HG03097 (cell line): ENCODE results near the gene SLC25A45.
A peak's percentile ranks its signal among the peaks of the same experiment; 100 is the strongest.
"Not testable (repeated sequence)": the region's sequence is repeated elsewhere in the genome, so short reads cannot be mapped to it uniquely, and the experiment has no call there.

Experiments used
- ATAC-seq: cut with Tn5 transposase; IDR thresholded peaks from one replicate; pipeline ENCODE4 v1.9.1; 2021; ENCODE audit not compliant: unreplicated experiment, low FRiP score

SLC25A45 gene

DNA sequence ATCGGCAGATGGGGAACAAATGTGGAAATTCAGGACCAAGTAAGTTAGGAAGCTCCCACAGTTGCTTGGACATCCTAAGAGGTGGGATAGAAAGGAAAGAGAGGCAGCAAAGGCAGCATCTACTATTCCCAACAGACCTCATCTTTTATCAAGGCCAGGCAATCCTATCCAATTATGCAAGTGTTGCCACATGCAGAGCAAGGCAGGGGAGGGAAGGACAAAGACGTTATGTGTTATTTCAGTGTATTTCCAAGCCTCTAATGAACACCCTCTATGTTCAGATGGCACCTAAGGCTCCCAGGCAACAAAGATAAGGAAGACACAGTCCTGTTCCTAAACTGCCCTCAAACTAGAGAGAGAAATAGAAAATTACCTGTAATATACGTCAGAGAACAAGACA lies 18.7 kb downstream of the SLC25A45 start:
- no peak for ATAC-seq

DNA sequence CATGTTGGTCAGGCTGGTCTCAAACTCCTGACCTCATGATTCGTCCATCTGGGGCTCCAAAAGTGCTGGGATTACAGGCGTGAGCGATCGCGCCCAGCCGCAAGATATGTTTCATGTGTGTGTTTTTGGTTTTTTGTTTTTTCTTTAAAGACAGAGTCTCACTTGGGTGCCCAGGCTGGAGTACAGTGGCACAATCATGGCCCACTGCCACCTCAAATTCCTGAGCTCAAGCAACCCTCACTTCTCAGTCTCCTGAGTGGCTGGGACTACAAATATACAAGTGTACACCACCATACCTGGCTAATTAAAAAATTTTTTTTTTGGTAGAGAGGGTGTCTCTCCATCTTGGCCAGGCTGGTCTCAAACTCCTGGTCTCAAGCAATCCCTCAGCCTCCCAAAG lies 19.5 kb downstream of the SLC25A45 start:
- ATAC-seq = no peak

DNA sequence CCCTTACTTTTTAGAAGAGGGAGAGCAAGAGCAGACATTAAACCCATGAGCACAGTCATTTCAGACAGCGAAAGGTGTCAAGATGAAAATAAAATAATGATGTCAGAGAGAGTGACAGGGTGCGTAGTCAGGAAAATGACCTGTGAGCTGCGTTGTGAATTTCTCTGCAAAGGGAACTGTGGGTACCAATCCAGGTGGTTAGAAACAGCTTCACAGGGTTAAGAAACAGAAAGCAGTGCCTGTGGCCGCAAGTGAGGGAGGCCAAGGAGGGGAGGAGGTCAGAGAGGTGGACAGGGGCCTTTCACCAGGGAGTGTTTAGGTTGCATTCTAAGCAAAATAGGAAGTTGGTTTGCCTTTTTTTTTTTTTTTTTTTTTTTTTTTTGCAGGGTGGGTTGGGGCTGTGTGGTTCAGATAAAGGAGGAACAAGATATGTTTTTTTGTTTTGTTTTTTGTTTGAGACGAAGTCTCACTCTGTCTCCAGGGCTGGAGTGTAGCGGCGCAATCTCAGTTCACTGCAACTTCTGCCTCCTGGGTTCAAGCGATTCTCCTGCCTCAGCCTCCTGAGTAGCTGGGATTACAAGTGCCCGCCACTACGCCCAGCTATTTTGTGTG lies 20.0 kb downstream of the SLC25A45 start:
- ATAC-seq = peak; percentile 53

DNA sequence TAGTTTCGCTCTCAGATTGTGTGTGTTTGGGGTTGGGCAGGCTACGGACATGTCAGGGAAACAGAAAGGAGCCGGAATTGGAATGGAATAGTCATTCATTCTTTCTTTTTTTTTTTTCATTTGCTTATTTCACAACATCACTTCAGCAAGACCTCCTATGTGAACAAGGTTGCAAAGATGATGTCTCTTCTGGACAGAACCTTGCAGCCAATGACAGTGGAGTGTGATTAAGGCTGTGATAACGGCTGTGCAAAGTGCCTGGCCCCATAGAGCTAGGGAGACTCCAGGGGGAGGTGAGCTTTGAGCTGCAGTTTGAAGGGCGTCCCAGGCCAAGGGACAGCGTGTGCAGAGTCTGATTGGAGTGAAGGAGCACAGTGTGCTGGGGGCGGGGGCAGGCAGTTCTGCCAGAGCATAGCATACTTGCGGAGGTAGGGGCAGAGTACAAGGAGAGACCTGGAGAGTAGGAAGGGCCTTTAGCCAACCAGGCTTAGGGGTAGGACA lies 24.5 kb downstream of the SLC25A45 start:
- no peak for ATAC-seq

DNA sequence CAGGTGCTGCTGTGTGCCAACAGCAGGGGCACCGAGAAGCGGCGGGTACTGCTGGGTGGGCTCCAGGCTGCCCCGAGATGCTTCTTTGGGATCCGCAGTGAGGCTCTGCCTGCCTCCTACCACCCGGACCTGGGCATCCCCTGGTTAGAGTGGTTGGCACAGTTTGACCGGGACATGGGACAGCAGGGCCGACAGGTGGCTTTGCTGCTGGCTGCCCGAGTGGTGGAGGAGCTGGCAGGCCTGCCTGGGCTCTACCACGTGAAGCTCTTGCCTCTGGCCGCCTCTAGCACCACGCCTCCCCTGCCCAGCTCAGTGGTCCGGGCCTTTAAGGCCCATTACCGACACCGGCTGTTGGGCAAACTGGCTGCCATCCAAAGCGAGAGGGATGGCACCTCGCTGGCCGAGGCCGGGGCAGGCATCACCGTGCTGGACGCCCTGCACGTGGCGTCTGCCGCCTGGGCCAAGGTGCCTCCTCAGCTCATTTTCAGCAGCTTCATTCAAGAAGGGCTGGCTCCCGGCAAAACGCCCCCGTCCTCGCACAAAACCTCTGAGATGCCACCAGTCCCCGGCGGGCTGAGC lies 26.0 kb downstream of the SLC25A45 start:
- no peak for ATAC-seq

DNA sequence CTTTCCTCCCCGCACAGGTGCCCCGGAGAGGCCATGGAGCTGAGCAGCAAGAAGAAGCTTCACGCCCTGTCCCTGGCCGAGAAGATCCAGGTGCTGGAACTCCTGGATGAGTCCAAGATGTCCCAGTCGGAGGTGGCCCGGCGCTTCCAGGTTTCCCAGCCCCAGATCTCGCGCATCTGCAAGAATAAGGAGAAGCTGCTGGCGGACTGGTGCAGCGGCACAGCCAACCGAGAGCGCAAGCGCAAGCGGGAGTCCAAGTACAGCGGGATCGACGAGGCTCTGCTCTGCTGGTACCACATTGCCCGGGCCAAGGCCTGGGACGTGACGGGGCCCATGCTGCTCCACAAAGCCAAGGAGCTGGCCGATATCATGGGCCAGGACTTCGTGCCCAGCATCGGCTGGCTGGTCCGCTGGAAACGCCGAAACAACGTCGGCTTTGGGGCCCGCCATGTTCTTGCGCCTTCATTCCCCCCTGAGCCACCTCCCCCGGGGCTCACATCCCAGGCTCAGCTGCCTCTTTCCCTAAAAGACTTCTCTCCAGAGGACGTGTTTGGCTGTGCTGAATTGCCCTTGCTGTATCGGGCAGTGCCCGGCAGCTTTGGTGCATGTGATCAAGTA lies 26.6 kb downstream of the SLC25A45 start:
- no peak for ATAC-seq

DNA sequence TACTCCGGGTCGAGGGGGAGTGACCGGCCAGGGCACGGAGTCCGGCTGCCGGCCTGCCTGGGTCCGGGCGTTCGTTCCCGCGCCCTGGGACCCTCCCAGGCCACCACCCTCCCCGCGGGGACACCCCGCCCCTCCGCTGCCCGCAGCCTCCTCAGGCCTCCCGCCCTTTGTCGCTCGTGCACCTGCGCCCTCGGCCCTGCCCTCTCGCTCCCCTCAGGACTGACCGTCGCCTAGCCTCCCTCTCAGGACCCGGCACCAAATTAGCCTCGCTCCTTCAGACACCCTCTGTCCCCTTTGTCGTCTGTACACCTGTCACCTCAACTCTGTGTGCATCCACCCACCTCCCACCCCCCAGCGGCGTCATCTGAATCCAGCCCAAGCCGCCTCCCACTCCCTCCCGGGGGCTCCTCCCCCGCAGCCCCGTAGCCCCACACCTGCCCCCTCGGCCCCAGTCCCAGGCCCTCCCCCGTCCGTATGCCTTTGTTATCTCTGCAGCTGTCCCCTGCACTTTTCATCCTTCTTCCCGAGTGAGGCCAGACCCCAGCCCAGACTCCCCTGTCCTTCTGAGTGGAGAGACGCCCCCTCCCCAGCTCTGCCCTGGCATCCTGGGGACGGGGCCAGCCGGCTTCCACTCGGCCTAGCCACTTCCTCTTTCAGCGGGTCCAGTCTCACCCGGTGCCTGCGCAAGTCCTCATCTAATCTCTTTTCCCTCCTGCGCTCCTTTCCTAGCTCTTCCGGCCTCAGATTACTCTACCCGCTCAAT lies 27.3 kb downstream of the SLC25A45 start:
- ATAC-seq = peak; percentile 25

DNA sequence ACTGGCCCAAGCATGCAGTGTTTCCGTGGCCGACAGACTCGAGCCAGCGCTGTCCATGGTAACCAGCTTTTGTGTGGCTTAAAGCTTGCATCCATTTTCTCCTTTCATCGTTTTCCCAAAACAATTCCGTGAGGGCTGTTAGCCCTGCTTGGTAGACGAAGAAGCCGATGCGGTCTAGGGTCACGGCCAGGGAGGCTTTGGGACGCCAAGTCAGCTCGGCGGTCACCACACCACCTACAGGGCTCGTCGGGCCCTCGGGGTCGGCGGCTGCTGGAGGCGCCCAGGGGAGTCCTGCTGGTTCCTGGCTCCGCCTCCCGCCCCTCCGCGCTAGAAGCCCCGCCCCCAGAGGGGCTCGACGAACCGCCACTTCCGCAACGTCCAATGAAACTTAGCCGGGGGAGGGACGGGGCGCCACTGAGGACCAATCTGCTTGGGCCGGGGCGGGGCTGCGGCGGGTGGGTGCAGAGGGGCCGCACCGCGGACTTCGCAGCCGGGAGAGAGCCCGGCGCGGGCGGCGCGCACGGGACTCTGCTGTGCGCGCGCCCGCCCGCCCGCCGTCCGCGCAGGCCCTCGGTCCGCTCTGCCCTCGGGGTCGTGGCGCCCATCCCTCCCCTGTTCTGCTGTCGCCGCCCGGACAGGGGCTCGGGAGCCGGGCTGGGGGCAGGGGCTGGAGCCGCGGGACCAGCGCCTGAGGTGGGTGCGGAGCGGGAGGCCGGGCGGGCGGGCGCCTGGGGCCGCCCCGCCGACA lies 28.0 kb downstream of the SLC25A45 start, which contains the start of gene TIGD3:
TSS of gene TIGD3 (plus strand) at position 487 of the 748 bp plus-strand sequence. CDS start 1,058 bp downstream, outside the sequence.
- peak; percentile 55 for ATAC-seq

DNA sequence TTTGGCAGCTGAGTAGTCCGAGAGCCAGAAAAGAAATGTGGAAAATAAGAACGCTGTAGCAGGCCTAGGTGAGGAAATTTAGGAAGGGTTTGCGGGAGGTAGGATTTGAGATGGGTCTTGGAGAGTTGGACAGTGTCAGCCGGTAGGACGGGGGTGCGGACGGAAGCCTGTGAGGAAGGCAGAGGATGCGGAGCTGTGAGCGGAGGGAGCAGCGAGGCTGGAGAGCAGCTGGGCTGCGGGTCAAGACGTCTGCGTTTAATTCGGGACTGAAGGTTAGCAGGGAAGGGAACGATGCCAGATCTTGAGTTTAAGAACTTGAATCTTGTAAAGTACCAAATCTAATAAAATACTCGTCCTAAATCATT lies 28.6 kb downstream of the SLC25A45 start:
- ATAC-seq = no peak

DNA sequence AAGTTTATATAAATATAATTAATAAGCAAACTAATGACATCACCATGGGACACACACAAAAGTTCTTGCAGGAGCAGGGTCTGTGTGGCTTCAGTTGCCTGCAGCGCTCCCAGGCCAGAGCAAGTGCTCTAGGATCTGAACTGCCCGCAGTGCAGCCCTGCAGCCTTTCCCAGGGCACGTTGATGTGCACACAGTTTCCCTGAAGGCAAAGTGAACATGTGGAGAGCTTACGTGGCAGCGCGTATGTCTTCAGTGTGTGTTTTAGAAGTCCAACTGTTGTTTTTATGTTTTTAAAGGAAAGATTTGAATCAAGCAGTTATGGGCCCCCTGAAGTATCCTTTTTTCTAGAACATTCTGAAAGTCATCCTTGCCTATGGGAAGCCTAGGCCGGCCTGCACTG lies 29.1 kb downstream of the SLC25A45 start:
- no peak for ATAC-seq

DNA sequence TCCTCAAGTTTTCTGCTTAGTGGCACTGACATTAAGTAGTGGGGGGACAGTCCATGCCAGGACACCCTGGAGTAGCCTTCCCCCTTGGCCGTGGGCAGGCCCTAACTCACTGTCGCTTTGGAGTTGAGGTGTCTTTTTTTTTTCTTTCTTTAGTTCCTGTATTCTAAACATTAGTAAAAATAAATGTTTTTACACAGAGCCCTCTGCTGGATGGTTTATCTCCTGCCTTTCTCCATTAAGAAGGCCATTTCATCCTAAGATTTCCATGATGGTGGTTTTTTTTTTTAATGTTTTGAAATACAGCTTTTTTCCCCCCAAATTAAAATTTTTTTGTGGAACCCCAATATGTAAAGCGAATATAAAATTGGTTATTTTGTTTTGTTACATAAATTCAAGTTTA lies 29.7 kb downstream of the SLC25A45 start:
- no peak for ATAC-seq

DNA sequence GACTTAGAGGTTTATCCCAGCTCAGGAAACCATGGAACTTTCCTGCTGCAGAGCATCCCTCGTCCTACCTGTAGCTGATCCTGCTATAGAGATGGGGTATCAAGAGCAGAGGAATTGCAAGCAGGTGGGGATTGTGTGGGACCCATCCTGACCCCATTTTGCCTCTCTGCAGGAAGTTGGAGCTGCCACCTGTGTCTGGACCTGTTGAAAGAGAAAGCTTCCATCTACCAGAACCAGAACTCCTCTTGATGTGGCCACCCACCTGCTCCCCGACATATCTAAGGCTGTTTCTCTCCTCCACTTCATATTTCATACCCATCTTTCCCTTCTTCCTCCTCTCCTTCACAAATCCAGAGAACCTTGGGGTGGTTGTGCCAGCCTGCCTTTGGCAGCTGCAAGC lies 30.9 kb downstream of the SLC25A45 start:
- no peak for ATAC-seq

DNA sequence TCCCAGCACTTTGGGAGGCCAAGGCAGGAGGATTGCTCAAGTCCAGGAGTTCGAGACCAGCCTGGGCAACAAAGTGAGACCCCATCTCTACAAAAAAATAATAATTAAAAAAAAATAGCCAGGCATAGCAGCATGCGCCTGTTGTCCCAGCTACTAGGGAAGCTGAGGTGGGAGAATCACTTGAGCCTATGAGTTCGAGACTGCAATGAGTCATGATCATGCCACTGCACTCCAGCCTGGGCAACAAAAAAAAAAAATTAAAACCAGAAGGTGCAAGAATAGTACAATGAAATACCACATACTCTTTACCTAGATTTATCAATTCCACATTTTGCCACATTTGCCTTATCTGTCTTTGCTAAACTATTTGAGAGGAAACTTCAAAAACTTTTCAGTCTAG lies 40.6 kb downstream of the SLC25A45 start:
- ATAC-seq = no peak

DNA sequence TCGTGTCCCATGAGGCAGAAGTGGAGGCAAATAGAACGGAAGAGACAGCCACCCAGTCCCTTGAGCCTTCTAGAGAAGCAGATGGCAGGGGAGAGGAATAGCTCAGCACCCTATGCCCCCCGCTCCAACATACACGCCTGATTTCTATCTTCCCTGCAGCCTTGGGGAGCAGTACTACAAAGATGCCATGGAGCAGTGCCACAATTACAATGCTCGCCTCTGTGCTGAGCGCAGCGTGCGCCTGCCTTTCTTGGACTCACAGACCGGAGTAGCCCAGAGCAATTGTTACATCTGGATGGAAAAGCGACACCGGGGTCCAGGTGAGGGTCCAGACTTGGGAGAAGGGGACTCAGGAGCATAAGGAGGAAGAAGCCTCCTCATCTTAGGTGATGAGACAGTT lies 42.2 kb downstream of the SLC25A45 start:
- no peak for ATAC-seq

DNA sequence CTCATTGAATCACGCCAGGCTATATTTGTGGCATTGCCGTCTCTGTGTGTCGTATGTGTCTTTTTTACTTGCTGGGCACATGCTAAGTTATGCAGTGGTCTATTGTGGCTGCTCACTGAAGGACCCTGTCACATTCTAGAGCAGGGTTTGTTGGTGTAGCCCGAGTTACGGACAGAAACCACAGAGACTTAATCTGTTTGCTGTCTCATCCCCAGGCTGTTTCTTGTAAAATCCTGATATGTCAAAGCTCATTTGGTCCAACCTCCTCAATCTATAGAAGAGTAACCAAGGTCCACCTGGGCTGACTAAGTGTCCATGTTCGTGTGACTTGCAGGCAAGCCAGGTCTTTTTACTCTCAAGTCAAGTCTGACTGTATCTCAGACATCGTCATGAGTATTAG lies 43.8 kb downstream of the SLC25A45 start:
- ATAC-seq = no peak

DNA sequence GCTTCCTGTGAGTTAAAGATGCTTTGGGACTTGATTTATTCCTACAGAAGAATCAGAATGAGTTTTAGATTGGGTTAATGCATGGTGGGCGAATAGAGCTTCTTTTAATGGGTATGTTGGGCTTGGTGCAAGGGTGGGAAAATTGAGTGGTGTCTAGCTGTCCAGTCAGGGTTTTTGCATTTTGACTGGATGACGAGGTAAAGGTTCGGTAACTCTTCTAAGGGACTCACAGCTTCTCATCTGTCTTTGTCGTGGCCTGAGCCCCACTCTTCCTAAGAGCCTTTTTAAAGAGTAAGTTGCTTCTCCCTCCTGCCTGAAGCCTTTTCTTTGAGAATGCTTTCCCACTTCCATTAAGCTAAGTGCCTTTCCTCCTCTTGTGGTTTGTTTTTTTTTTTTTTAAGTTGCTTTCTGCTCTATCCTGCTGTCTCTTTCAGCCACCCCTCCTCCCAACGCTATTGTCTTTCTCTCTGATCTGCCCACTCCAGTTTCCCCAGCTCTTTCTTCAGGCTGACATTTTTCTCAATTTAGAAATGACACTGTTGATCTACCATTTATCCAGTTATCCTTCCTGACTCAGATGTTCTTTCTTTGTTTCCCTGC lies 47.6 kb downstream of the SLC25A45 start:
- ATAC-seq = no peak

DNA sequence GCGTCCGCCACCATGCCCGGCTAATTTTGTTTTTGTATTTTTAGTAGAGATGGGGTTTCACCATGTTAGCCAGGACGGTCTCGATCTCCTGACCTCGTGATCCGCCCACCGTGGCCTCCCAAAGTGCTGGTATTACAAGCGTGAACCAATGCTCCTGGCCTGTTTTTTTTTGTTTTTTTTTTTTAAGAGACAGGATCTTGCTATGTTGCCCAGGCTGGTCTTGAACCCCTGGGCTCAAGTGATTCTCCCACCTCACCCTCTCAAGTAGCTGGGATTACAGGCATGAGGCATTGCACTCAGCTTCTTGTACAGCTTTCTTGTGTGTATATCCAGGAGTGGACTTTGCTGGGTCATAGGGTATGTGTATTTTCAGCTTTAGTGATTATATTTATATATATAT lies 49.9 kb downstream of the SLC25A45 start:
- ATAC-seq = not testable (repeated sequence)

DNA sequence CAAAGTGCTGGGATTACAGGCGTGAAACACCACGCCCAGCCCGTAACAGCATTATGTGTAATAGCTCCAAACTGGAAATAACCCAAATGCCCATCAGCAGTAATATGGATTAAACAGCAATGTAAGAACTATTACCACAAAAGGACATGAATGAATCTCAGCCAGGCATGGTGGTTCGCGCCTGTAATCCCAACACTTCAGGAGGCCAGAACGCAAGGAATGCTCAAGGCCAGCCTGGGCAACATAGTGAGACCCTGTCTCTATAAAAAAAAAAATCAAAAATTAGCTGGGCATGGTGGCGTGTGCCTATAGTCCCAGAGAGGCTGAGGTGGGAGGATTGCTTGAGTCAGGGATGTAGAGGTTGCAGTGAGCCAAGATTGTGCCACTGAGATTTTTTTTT lies 51.9 kb downstream of the SLC25A45 start:
- ATAC-seq = no peak

DNA sequence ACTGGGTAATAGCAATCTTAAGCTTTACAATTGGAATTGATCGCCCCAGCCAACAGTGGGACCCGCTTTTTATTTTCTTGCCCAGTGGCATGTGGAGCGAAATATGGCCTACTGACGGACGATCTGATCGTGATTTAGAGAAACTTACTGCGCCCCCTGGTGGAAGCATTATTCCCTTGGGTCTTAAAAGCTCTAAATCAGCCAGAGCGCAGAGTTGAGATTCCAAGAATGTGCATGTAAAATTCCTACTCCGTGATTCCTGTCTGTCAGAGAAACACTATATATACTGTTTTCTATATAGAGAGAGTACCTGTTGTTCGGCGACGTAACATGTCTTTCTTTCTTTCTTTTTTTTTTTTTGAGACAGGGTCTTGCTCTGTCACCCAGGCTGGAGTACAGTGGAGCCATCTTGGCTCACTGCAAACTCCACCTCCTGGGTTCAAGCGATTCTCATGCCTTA lies 52.5 kb downstream of the SLC25A45 start:
- no peak for ATAC-seq

DNA sequence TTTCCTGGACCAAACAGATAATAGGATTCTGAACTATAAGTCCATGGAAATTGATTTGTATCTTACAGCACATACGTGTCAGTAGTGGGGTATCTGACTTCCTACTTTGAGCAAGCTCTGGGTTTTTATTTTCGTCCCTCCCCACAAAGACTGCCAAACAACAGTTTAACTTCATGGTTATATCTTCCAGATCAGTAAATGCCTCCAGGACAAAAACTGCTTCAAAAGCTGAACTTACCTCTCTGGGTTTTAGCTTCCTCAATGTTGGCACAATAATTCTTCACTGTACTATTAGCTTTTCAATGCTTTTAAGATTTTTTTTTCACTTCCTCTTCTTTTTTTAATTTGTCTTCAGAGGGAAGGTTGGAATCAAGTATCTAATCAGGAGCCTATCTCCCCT lies 53.0 kb downstream of the SLC25A45 start:
- no peak for ATAC-seq
